ENCODE measurements around the gene PLPP4. TPM values are rescaled to one million over a fixed set of nuclear protein-coding genes. Genes with fewer than 3 reads are reported as not detected.

The PLPP4 gene
- total RNA-seq, 1 experiment from 2014 or later = not detected

- H3K14ac ChIP-seq (ENCODE audit: insufficient read depth, low read length) = no peak overlapping the region
- H2AFZ ChIP-seq (ENCODE audit: low read length) = no peak overlapping the region
- no peak overlapping the region for H3K56ac ChIP-seq (ENCODE audit: insufficient read length, low read depth, low read length)
- Mint-ChIP-seq H3K36me3 (ENCODE audit: insufficient read depth in 1 of 3, low read depth in 3 of 3) (no peaks in the 10 kb centered on the region), H3K27ac (no peak overlapping the region), H3K4me1 (peaks cover 10 to 13% of the 10 kb centered on the region in 2 experiments), H3K4me3 (no peak overlapping the region), H3K27me3 (ENCODE audit: low read depth) (no peaks in the 10 kb centered on the region), H3K9me3 (no peaks in the 10 kb centered on the region)
- H2BK12ac ChIP-seq (ENCODE audit: insufficient read length, low read depth, low read length) = no peak overlapping the region
- H4K5ac ChIP-seq (ENCODE audit: insufficient read length, low read depth, low read length) = no peak overlapping the region
- no peak for DNase-seq
- TF ChIP-seq, protein P1, sequence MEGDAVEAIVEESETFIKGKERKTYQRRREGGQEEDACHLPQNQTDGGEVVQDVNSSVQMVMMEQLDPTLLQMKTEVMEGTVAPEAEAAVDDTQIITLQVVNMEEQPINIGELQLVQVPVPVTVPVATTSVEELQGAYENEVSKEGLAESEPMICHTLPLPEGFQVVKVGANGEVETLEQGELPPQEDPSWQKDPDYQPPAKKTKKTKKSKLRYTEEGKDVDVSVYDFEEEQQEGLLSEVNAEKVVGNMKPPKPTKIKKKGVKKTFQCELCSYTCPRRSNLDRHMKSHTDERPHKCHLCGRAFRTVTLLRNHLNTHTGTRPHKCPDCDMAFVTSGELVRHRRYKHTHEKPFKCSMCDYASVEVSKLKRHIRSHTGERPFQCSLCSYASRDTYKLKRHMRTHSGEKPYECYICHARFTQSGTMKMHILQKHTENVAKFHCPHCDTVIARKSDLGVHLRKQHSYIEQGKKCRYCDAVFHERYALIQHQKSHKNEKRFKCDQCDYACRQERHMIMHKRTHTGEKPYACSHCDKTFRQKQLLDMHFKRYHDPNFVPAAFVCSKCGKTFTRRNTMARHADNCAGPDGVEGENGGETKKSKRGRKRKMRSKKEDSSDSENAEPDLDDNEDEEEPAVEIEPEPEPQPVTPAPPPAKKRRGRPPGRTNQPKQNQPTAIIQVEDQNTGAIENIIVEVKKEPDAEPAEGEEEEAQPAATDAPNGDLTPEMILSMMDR (conservative IDR thresholded peaks at IDR 0.05) = no peak
- no peaks in the 10 kb centered on the region for H3K4me1 ChIP-seq (ENCODE audit: insufficient read depth, low read length)
- no peak overlapping the region for H3K4me2 ChIP-seq (ENCODE audit: insufficient read depth, insufficient read length, low read length)
- no peak overlapping the region for H3K23ac ChIP-seq (ENCODE audit: insufficient read length, low read depth, low read length)
- H3K18ac ChIP-seq (ENCODE audit: insufficient read length, low read depth, low read length) = no peak overlapping the region
- H3K23me2 ChIP-seq (ENCODE audit: insufficient read length, low read depth, low read length, poor library complexity, severe bottlenecking) = no peaks in the 10 kb centered on the region
- no peaks in the 10 kb centered on the region for H3K79me1 ChIP-seq (ENCODE audit: insufficient read depth, low read depth, low read length, poor library complexity, severe bottlenecking)
- H2BK120ac ChIP-seq (ENCODE audit: low read depth, low read length, poor library complexity, severe bottlenecking) = no peak overlapping the region
- no peak overlapping the region for H3T11ph ChIP-seq (ENCODE audit: low read length)
- no peaks in the 10 kb centered on the region for H3K9me3 ChIP-seq (ENCODE audit: control insufficient read depth, low read depth, low read length)
- H2BK5ac ChIP-seq (ENCODE audit: insufficient read length, low read length) = no peak overlapping the region
- no peak overlapping the region for H3K27ac ChIP-seq (ENCODE audit: insufficient read length, low read depth, low read length)
- no CpG with 5 or more reads among the region's 2 CpGs for WGBS (ENCODE audit: extremely low coverage, insufficient read length, low lambda C conversion rate)
- no peak overlapping the region for H4K91ac ChIP-seq (ENCODE audit: insufficient read length, low read depth, low read length)
- no peak overlapping the region for H3K9ac ChIP-seq (ENCODE audit: extremely low read depth, insufficient read length, low read length)
- H2BK15ac ChIP-seq (ENCODE audit: low read depth, low read length) = no peak overlapping the region
- H4K20me1 ChIP-seq (ENCODE audit: control insufficient read depth, insufficient read depth, insufficient read length) = no peaks in the 10 kb centered on the region
- no peaks in the 10 kb centered on the region; the same call in 1 of the 2 replicates for H3K27me3 ChIP-seq (ENCODE audit: insufficient read depth, low read length)
- no peak overlapping the region for H2AK5ac ChIP-seq (ENCODE audit: insufficient read length, low read length)
- no peaks in the 10 kb centered on the region for H3K79me2 ChIP-seq (ENCODE audit: insufficient read depth, low read length)
- no peak overlapping the region for H3K4ac ChIP-seq (ENCODE audit: low read depth, low read length)
- H2BK20ac ChIP-seq (ENCODE audit: low read depth, low read length, poor library complexity, severe bottlenecking) = no peak overlapping the region
- H4K8ac ChIP-seq (replicated peaks; ENCODE audit: insufficient read length, low read depth, low read length) = no peak overlapping the region
These were observed 113.4 kb downstream of the PLPP4 start for GRCh38 chr10:120570418-120570817.

Data from H9 (cell line).